ENCODE measurements around the gene OPRD1.
"Not testable (repeated sequence)": the region's sequence is repeated elsewhere in the genome, so short reads cannot be mapped to it uniquely, and the experiment has no call there.

Gene OPRD1

DNA sequence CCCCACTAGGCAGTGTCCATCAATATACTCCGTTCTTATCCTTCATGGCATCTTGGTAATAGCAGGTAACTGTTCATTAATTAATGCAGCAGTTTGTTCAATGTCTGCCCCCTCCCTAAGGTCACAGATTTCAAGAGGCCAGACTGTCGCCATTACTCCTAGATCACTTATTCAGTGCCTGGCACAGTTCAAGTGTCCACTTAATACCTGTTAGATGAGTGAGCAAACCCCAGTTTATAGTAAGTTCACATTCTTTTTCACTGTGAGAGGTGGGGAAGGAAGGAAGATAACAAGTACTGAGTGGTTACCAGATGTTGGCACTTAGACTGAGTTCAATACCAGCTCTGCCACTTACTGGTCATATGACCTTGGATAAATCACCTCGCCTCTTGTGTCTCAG, 36.4 kb downstream of the OPRD1 start:
- no peak for DNase-seq

DNA sequence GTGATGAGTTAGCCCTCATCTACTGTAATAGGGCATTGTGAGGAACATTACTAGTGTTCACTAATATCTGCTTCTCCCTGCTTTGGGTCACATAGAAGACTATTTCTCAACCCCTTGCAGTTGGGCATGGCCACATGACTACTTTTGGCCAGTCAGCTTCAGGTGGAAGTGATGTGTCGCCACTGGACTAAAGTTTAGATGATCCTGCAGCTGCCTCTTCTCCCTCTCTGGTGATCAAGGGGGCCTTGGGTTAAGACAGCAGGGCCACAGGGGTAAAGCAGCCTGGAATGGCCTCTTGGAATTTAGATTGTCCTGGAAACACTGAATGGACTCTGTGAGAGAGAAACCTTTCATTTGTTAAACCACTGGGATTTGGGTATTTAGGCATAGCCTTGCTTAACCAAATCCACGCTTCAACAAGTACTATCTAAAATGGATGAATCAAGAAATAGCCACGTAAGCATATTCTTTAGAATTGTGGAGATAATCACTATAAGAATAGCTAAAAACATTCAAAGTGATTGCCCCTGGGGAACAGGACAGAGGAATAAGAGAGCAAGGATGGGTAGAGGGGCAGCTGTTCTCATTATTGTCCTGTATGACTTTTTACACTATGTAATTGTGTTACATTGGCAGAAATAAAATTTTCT, 41.2 kb downstream of the OPRD1 start:
- no peak for DNase-seq

- DNase-seq: not testable (repeated sequence)
Measured at GRCh38 chr1:28854406-28854805, 42.4 kb downstream of the OPRD1 start.

DNA sequence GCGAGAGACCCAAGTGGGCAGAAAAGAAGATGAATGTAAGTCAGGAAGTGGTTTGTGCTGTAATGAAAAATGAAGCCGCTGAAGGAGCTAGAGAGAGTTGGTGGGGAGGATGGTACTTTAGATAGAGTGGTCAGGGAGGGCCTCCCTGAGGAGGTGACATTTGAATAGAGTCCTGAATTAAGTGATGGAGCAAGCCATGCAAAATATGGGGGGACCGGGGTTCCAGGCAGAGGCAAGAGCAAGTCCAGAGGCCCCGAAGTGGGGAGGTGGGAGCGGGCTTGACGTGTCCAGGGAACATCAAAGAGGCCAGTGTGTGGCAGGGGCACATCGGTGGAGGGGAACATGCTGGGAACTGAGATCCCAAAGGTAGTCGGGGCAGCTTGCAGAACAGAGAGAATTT, 43.1 kb downstream of the OPRD1 start:
- no peak for DNase-seq

DNA sequence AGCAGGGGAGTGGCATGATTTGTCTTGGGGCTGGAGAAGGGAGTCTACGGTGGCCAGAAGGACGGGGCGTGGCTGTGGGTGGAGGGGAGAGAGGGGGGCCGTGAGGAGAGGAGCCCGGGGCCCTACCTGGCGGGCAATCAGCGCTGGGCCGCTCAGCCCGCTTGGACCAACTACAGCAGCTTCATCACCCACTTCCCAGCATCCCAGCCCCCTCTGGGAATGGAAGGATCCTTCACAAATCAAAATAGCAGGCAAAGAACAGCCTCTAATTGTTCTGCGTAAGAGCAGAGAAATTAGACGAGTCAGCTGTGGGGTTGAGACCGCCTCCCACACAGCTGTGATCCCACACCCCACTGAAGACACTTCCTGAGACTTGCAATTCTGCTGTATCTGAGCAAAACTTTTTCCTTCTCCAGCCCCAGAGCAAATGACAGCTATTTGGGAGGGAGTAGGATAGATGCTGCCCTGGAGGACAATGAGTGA, 43.5 kb downstream of the OPRD1 start:
- no peak for DNase-seq

DNA sequence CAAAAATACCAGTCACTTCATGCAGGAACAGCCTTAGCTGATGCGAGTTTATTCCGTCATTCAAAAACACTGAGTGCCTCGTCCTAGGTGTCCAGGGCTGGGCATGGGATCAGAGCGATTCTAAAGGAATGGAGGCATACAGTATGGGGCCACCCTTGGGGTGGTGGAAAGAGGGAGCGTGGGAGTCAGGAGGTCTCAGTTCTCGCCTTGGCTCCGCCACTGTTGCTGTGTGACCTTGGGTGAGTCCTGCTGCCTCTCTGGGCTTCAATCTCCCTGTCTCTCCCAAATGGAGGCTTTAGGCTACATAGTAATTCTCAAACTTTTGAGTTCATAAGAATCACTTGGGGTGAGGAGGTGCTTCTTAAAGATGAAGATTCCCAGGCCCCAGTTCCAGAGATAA, 44.0 kb downstream of the OPRD1 start:
- DNase-seq: no peak

DNA sequence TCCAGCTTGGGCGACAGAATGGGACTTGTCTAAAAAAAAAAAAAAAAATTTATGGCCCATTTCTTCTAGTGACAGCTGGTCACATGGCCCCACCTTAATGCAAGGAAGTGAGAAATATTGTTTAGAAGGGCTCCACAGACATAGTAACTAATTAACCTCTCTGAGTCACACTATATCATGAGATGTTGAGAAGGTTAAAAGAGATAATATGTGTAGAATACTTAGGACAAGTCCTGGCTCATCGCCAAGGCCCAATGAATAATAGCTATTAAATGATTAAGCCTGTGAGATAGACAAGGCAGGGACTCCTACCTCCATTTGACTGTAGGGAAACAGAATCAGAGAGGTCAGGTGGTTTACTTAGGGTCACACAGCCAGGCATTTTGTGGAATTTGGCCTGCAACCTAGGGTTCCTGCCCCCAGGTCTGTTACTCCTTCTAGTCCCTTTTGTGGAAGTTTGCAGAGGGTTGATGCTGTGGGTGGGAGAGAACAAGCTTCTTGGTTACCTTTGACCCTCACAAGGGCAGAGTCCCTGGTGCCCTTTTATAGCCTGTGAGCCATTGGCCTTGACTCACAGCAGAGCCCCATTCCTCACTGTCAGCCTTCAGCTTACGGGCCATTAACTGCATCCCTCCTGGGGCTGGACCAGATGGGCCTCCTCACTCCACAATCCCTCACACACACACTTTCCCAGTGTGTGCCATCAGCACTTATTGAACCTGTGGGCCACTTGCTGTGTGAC, 48.5 kb downstream of the OPRD1 start:
- no peak for DNase-seq

GRCh38 chr1:28862571-28863403, 50.8 kb downstream of the OPRD1 start:
- no peak for DNase-seq

GRCh38 chr1:28864695-28865094, 52.7 kb downstream of the OPRD1 start:
- no peak for DNase-seq

DNA sequence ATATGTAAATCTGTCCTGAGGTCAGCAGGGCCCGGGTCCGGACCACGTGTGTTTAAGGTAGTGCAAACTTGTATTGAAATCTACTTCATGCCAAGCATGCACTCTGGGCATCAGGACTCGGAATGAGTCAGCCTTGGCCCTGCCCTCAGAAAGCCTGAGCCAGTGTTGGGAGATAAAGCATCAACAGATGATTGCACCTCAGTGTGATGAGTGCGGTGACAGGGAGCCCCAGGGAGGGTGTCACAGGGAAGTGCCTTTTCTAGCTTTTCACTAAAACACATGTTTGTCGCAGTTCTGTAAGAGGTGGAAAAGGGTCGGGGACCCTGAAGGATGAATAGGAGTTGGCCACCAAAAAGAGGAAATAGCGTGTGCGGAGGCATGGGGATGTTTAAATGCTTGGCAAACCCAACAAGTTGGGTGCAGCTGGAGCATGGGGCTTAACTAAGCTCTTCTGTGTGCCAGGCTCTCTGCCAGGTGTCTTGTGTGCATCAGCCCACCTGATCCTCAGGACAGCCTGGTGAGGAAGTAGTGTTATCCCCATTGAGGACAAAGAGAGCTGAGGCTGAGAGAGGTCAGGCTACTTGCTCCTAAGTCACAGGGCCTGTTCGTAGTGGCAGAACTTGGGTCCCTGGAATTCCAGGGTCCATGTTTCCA, 54.2 kb downstream of the OPRD1 start:
- DNase-seq: no peak

DNA sequence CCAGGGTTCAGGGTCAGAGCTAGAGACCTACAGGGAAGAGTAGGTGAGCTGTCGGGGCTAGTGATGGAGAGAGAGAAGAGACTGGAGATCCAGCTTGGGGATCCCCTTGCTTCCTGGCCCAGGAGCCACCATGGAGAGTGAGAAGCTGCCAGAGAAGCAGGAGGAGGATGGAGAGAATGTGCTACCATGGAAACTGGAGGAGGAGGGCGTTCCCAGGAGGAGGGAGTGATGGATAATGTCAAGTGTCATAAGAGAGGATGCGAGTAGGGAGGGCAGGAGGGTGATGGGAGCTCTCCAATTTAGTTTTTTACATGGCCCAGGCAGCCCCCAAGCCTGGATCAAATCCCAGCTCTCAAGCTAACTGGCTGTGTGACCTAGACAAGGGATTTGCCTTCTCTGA, 55.9 kb downstream of the OPRD1 start:
- DNase-seq: no peak

DNA sequence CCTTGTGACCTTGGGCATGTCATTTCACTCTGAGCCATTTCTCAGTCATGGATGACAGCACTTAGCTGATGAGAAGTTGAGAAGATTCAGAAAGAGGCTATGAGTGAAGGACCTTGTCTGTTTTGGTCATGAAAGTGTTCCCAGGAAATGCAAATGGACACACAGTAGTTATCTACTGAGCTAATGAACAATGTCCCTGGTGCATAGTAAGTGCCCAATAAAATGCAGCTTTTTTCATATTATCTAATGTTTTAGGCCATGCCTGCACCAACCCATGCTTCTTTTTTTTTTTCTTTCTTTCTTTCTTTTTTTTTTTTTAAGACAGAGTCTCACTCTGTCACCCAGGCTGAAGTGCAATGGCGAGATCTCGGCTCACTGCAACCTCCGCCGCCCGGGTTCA, 58.0 kb downstream of the OPRD1 start:
- no peak for DNase-seq

- DNase-seq: no peak
Measured at GRCh38 chr1:28871631-28872401, 59.8 kb downstream of the OPRD1 start.

- not testable (repeated sequence) for DNase-seq
Measured at GRCh38 chr1:28875134-28875533, 63.2 kb downstream of the OPRD1 start.

DNA sequence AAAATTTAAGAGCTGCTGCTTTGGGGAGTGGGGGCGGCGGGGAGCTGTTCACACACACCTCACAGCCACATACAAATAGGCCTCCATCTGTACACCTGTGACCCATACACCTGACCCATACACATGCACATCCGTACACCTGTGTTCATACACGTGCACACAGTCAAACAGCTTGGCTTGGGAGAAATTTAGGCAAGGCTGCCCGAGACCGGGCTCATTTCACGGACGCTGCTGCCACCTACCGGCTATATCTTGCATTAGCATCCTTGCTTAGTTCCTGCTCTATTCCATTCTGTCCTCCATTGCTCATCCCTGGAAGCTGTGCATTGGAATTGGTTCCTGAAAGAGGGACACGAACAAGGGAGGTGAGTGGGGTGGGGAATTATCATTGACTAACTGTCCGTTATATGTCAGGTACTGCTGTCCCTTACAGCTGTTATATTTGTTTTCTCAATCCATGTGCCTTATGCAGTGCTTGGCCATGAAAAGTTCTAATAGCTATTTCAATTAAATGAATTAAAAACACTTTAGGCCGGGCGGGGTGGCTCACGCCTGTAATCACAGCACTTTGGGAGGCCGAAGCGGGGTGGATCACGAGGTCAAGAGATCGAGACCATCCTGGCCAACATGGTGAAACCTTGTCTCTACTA, 65.3 kb downstream of the OPRD1 start:
- peak; percentile 78 to 81 for DNase-seq

DNA sequence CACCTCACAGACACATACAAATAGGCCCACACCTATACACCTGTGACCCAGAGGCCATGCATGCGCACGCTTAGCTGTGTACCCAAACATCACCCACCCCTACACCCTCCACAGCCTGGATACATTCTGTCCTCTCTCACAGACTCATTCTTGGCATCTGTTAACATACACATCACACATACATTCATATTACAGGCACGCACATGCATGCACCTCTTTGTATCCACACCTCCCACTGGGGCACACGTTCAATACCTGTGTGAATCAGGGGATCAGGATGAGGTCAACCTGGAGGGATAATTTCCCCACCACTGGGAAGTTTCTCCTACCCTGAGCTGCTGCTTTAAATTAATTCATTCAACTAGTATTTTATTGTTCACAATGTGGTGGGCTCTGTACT, 66.8 kb downstream of the OPRD1 start:
- DNase-seq: no peak

DNA sequence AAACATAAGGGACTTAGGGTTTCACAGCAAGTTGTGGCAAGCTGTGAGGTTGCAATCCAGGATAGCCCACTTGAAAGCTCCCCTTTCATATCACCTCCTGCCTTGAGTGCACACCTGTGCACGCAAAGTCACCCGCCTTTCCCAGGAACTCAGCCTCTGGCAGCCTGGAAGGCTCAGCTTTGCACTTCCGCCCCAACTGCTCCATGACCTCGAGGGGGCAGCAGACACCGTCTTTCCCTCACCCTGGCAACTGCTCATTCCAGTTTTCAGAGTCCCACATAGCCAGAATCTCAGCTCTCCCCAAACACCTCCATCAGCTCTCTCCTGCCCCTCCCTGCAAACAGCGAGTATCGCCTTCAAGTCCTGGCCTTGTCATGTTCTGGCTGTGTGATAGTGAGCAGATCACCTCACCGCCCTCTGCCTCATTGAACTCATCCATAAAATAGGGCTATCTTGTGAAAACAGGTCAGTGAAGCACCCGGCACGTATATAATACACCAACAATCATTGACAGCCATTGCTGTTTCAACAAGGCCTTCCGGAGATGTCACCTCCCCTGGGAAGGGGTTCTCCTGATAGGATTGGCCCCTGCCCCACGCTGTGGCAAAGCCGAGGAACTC, 70.1 kb downstream of the OPRD1 start:
- peak; percentile 81 to 85 for DNase-seq

DNA sequence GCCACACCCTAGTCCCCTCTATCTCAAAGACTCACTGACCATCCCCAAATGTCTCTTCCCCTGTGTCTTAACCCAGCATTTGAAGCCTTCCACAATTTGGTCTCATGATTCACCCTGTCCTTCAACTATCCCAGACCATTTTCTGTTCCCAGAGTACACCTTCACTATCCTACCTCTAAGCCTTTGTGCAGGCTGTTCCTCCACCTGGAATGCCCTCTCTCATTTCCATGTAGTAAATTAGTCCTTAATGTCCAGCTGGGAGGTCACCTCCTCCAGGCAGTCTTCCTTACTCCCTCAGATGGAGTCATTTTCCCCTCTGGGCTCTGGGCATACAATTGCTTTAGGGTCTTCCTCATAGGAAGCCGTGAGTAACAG, 71.3 kb downstream of the OPRD1 start:
- no peak for DNase-seq

GRCh38 chr1:28885472-28885877, 73.5 kb downstream of the OPRD1 start:
- no peak for DNase-seq

DNA sequence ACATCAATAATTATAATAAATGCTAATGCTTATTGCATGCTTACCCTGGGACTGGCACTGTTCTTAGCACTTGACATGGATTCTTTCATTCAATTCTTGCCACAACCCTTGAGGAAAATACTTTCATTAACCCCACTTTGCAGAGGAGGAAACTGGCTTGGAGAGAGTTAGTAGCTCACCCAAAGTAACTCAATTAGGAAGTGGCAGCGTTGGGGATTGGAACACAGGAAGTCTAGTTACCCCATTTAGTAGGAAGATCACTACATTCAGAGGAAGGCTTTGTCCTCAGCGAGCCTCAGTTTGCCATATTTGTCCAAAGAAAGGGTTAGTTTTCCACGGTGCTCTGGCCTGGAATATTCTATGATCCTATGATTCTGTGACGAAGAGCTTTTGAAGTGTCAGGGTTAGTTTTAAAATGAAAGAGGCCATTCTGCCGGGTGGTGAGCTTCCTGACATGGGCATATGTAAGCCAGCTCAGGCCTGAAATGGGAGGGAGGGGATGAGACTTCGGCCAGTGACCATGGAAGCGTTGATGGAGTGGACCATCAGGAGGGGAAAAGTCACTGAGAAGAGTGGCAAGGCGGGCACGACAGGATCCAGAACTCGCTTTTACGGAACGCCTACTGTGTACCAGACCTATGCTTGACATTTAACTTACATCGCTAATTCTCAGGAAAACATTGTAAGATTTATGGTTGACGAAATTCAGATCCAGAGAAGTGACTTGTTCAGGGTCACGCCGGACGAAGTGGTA, 74.2 kb downstream of the OPRD1 start:
- no peak for DNase-seq

All from CD4-positive, alpha-beta T cell treated with Interleukin-4 for 1 hour (primary cell).